H1 (cell line): ENCODE data around the gene LAMB1. TPM values are rescaled to one million over a fixed set of nuclear protein-coding genes. Genes with fewer than 3 reads are reported as not detected.

ENCODE experiments used
- CTCF ChIA-PET: fragments of 300-600 bp; sonication (Branson Sonifier 250); formaldehyde crosslinking; loops from one replicate; lab custom pipeline; 2021; ENCODE audit not compliant: partially characterized antibody; lab: Charles Lee
- POLR2A ChIA-PET: fragments of 300-600 bp; sonication (Branson Sonifier 250); formaldehyde crosslinking; loops from one replicate; lab custom pipeline; 2021; ENCODE audit warnings: inconsistent platforms; ENCODE audit not compliant: partially characterized antibody; lab: Charles Lee
- DNase-seq, 2 experiments: peaks; one replicate each; pipeline versions ENCODE4 v3.0.0 to v3.0.0-alpha.2; 2010 to 2022; ENCODE audit warnings: low spot score in 2 of 2, low read depth in 1 of 2, mixed read lengths in 1 of 2
- FAIRE-seq: peaks from 2 replicates; lab custom pipeline; 2011; peaks lifted over from hg19 to GRCh38; lab: Jason Lieb, UNC
- H2AFZ ChIP-seq: 2 replicates; pipeline ENCODE4 v1.8.1; 2012; ENCODE audit warnings: low read length, inconsistent platforms
- H2AK5ac ChIP-seq: 2 replicates; pipeline ENCODE4 v1.6.1; 2013; ENCODE audit warnings: low read depth, low read length
- H2BK120ac ChIP-seq: replicated peaks from 2 replicates; pipeline ENCODE3; 2013; ENCODE audit warnings: low read depth, low read length, inconsistent platforms
- H2BK12ac ChIP-seq: 2 replicates; pipeline ENCODE4 v1.6.1; 2013; ENCODE audit warnings: low read depth, low read length
- H2BK15ac ChIP-seq: 2 replicates; pipeline ENCODE4 v1.6.1; 2013; ENCODE audit warnings: low read length
- H2BK20ac ChIP-seq: 2 replicates; pipeline ENCODE4 v1.6.1; 2013; ENCODE audit warnings: low read length
- H2BK5ac ChIP-seq: 2 replicates; pipeline ENCODE4 v1.6.1; 2013; ENCODE audit warnings: low read depth, low read length
- H3K14ac ChIP-seq: 2 replicates; pipeline ENCODE4 v1.6.1; 2013; ENCODE audit warnings: inconsistent platforms; ENCODE audit not compliant: insufficient read length
- H3K18ac ChIP-seq: 2 replicates; pipeline ENCODE4 v1.6.1; 2013; ENCODE audit warnings: low read length; ENCODE audit errors: extremely low read depth
- H3K23ac ChIP-seq: 2 replicates; pipeline ENCODE4 v1.6.1; 2013; ENCODE audit warnings: inconsistent platforms; ENCODE audit not compliant: insufficient read length
- H3K23me2 ChIP-seq: 2 replicates; pipeline ENCODE4 v1.6.1; 2013; ENCODE audit warnings: low read depth, low read length
- H3K27ac ChIP-seq: 2 replicates; pipeline ENCODE4 v1.6.1; 2011; ENCODE audit warnings: low read depth, low read length, inconsistent platforms
- H3K27me3 ChIP-seq, 4 experiments: replicated peaks in 1 of 4; 1 replicate in 1 of 4; 2 replicates in 3 of 4; pipeline versions ENCODE4 v1.6.1 to v1.8.1; 2011 to 2013; ENCODE audit warnings: low read length in 3 of 4, mild to moderate bottlenecking in 3 of 4, inconsistent platforms in 2 of 4, mixed read lengths in 2 of 4, moderate library complexity in 1 of 4; ENCODE audit not compliant: control insufficient read depth in 3 of 4, insufficient read depth in 3 of 4; ENCODE audit errors: extremely low read depth in 1 of 4
- H3K36me3 ChIP-seq, 4 experiments: 2 replicates each; pipeline versions ENCODE4 v1.6.1 to v1.8.1; 2011 to 2013; ENCODE audit warnings: mild to moderate bottlenecking in 4 of 4, low read length in 3 of 4, moderate library complexity in 2 of 4, control low read depth in 1 of 4, inconsistent platforms in 1 of 4; ENCODE audit not compliant: insufficient read depth in 4 of 4, control insufficient read depth in 2 of 4
- H3K4ac ChIP-seq: replicated peaks from 2 replicates; pipeline ENCODE3; 2013; ENCODE audit warnings: low read length, low read depth, mixed read lengths, inconsistent platforms; ENCODE audit not compliant: insufficient read length
- H3K4me1 ChIP-seq, 4 experiments: replicated peaks in 1 of 4; 1 replicate in 1 of 4; 2 replicates in 3 of 4; pipeline versions ENCODE4 v1.6.1 to v1.8.1; 2011 to 2013; ENCODE audit warnings: low read length in 3 of 4, inconsistent platforms in 2 of 4, mixed read lengths in 1 of 4; ENCODE audit not compliant: insufficient read depth in 4 of 4, control insufficient read depth in 3 of 4
- H3K4me2 ChIP-seq, 2 experiments: 2 replicates each; pipeline versions ENCODE4 v1.6.1 to v1.8.1; 2011 to 2013; ENCODE audit warnings: low read depth in 2 of 2, low read length in 2 of 2, control low read depth in 1 of 2, inconsistent platforms in 1 of 2, mild to moderate bottlenecking in 1 of 2; ENCODE audit not compliant: insufficient read depth in 1 of 2
- H3K4me3 ChIP-seq, 4 experiments: fragments of 200-600, 300-600 bp in 1 of 4; sonication (generic), shearing (Covaris generic), sonication (Bioruptor Twin) in 1 of 4; 2 replicates each; pipeline versions ENCODE4 v1.5.1 to v1.8.1; 2011 to 2016; ENCODE audit warnings: low read length in 4 of 4, low read depth in 3 of 4, control low read depth in 2 of 4, inconsistent platforms in 2 of 4, mild to moderate bottlenecking in 2 of 4, mixed read lengths in 1 of 4, moderate library complexity in 1 of 4; ENCODE audit not compliant: insufficient read depth in 2 of 4; ENCODE audit errors: extremely low read depth in 1 of 4
- H3K56ac ChIP-seq: replicated peaks from 2 replicates; pipeline ENCODE3; 2013; ENCODE audit warnings: low read depth, mild to moderate bottlenecking, mixed read lengths, low read length, inconsistent platforms; ENCODE audit not compliant: insufficient read length
- H3K79me1 ChIP-seq: 2 replicates; pipeline ENCODE4 v1.6.1; 2013; ENCODE audit warnings: low read depth, low read length, control low read depth
- H3K79me2 ChIP-seq, 2 experiments: 2 replicates each; pipeline versions ENCODE4 v1.6.1 to v1.8.1; 2012 to 2013; ENCODE audit warnings: low read length in 2 of 2, mild to moderate bottlenecking in 2 of 2, inconsistent platforms in 1 of 2; ENCODE audit not compliant: insufficient read depth in 2 of 2, control insufficient read depth in 1 of 2
- H3K9ac ChIP-seq, 4 experiments: replicated peaks in 1 of 4; 1 replicate in 1 of 4; 2 replicates in 3 of 4; pipeline versions ENCODE4 v1.6.1 to v1.8.1; 2011 to 2013; ENCODE audit warnings: low read depth in 3 of 4, low read length in 3 of 4, control low read depth in 2 of 4, mild to moderate bottlenecking in 2 of 4, moderate library complexity in 2 of 4, inconsistent platforms in 1 of 4; ENCODE audit errors: extremely low read depth in 1 of 4
- H3K9me3 ChIP-seq, 2 experiments: 2 replicates each; pipeline versions ENCODE4 v1.6.1 to v1.8.1; 2012 to 2013; ENCODE audit warnings: mild to moderate bottlenecking in 2 of 2, moderate library complexity in 2 of 2, control low read depth in 1 of 2, inconsistent platforms in 1 of 2, low read depth in 1 of 2, low read length in 1 of 2, mixed read lengths in 1 of 2; ENCODE audit not compliant: insufficient read depth in 2 of 2
- H4K20me1 ChIP-seq, 2 experiments: replicated peaks in 1 of 2; 2 replicates each; pipeline versions ENCODE3 to v1.8.1; 2011 to 2013; ENCODE audit warnings: inconsistent platforms in 2 of 2, low read length in 2 of 2, mild to moderate bottlenecking in 1 of 2; ENCODE audit not compliant: insufficient read depth in 2 of 2, control insufficient read depth in 1 of 2
- H4K5ac ChIP-seq: 2 replicates; pipeline ENCODE4 v1.6.1; 2013; ENCODE audit warnings: low read length, low read depth, mixed read lengths, inconsistent platforms; ENCODE audit not compliant: insufficient read length
- H4K8ac ChIP-seq: 2 replicates; pipeline ENCODE4 v1.8.0; 2013; ENCODE audit warnings: mild to moderate bottlenecking, moderate library complexity, low read length, inconsistent platforms; ENCODE audit not compliant: insufficient read depth; ENCODE audit errors: extremely low read depth
- H4K91ac ChIP-seq: replicated peaks from 2 replicates; pipeline ENCODE3; 2013; ENCODE audit warnings: low read length, mixed read lengths, inconsistent platforms; ENCODE audit not compliant: insufficient read length
- KDM4A ChIP-seq: IDR thresholded peaks from one replicate; pipeline ENCODE4 v1.7.1; 2012; ENCODE audit warnings: low read depth, mild to moderate bottlenecking, moderate library complexity, low read length, inconsistent platforms; ENCODE audit not compliant: severe bottlenecking
- SIN3A ChIP-seq, 2 experiments: IDR thresholded peaks in 1 of 2; conservative IDR thresholded peaks in 1 of 2; 2 replicates each; pipeline ENCODE4 v1.6.1; 2011 to 2012; ENCODE audit warnings: low read length in 2 of 2, improper control_type of control experiment in 1 of 2, low read depth in 1 of 2, mild to moderate bottlenecking in 1 of 2
- TCF12 ChIP-seq: IDR thresholded peaks from 2 replicates; pipeline ENCODE4 v1.6.1; 2011; ENCODE audit warnings: low read depth, mild to moderate bottlenecking, low read length
- WGBS, 2 experiments: shearing (Covaris generic) in 1 of 2; methylation state at CpG; one replicate each; pipeline versions ENCODE4 v1.1.6 to v1.1.7; 2013 to 2015; ENCODE audit warnings: low lambda C conversion rate in 2 of 2, mixed read lengths in 2 of 2, inconsistent platforms in 1 of 2, low coverage in 1 of 2, missing lambda C conversion rate in 1 of 2; ENCODE audit not compliant: insufficient replicate concordance in 2 of 2, insufficient coverage in 1 of 2, insufficient read length in 1 of 2; ENCODE audit errors: extremely low coverage in 1 of 2, missing lambda C conversion rate in 1 of 2; 5-methylcytosine and 5-hydroxymethylcytosine counted together
- polyA plus RNA-seq, 7 experiments: library from polyadenylated mRNA; depleted of rRNA in 3 of 7; stranded (reverse) in 5 of 7; unstranded in 2 of 7; fragments of >200 nt in 5 of 7; fragments of 200-250 nt in 2 of 7; gene quantifications; 1 replicate in 5 of 7; 2 replicates in 1 of 7; 4 replicates in 1 of 7; pipeline versions ENCODE4 v1.2.1 to v1.2.3, GENCODE V29; 2011 to 2013; ENCODE audit warnings: missing spikeins in 2 of 7, mixed read lengths in 2 of 7
- total RNA-seq: library from RNA; stranded (reverse); fragmentation: NEBNext Ultra II Directional; extraction: Animal tissue kit (Norgen Biotek cat#: 25700); gene quantifications from 2 replicates; pipeline ENCODE4 v1.2.1, GENCODE V29; 2021

LAMB1 gene
- total and polyA plus RNA-seq, 2 of the 8 experiments (the other 6 are each of a cell fraction or from before 2014, with no cell fraction given) = 31.9 to 38.5 TPM

DNA sequence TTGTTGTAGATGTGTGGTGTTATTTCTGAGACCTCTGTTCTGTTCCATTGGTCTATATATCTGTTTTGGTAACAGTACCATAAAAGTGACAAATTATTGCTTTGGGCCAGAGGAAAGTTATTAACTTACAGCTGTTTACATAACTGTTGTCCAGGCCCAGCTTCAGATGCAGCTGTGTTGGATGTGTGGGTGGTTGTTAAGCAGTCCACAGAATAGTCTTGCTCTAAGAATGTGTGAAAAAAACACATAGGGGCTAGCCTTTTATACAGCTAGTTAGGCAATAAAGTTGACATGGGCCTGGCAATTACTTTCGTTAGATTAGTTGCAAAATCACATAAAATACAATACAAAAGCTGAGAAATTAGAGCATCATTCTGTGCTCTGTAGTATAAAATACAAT lies 80.1 kb downstream of the LAMB1 start:
- no peaks in the 10 kb centered on the region for H3K4me1 ChIP-seq
- no peak overlapping the region for H2BK12ac ChIP-seq
- H3K36me3 ChIP-seq = peaks cover 5 to 73% (median 13%) of the 10 kb centered on the region in 4 experiments
- H2BK120ac ChIP-seq = no peak overlapping the region
- no peaks in the 10 kb centered on the region for H3K27me3 ChIP-seq
- H3K18ac ChIP-seq = no peak overlapping the region
- H3K56ac ChIP-seq = no peak overlapping the region
- H2BK5ac ChIP-seq = no peak overlapping the region
- H2AFZ ChIP-seq = no peak overlapping the region
- no peak overlapping the region for H3K27ac ChIP-seq
- TF ChIP-seq KDM4A (no peak), SIN3A (conservative IDR thresholded peaks at IDR 0.05 in 1 of 2, IDR thresholded peaks at IDR 0.05 in 1 of 2; ENCODE audit: low read depth in 1 of 2, low read length in 2 of 2) (no peak), TCF12 (no peak)
- H3K14ac ChIP-seq = no peak overlapping the region
- CTCF ChIA-PET = interaction anchor here (0.9 to 2.4 kb wide), 4 partner anchors 31 to 223 kb away, joined by 4 to 8 read pairs (median 6); no protein-coding TSS in a partner anchor
- H2AK5ac ChIP-seq = no peak overlapping the region
- no peak overlapping the region for H4K5ac ChIP-seq
- WGBS, 2 experiments = 91% methylated on average over 1 of the region's 1 CpG; no CpG with 5 or more reads in 1 of the 2 experiments
- POLR2A ChIA-PET = interaction anchor here (1.1 kb wide), 1 partner anchor 78 kb away, joined by 4 read pairs; no protein-coding TSS in a partner anchor
- H3K4ac ChIP-seq = no peak overlapping the region
- no peak overlapping the region for H3K4me3 ChIP-seq
- H2BK15ac ChIP-seq = no peak overlapping the region
- H3K79me1 ChIP-seq = no peaks in the 10 kb centered on the region
- FAIRE-seq (no peak), DNase-seq (no peak)
- no peak overlapping the region for H4K91ac ChIP-seq
- no peaks in the 10 kb centered on the region for H3K9me3 ChIP-seq
- H2BK20ac ChIP-seq = no peak overlapping the region
- no peak overlapping the region for H3K9ac ChIP-seq
- no peak overlapping the region for H4K8ac ChIP-seq
- H4K20me1 ChIP-seq = peaks cover 0 to 2% of the 10 kb centered on the region in 2 experiments
- H3K4me2 ChIP-seq = no peak overlapping the region
- no peaks in the 10 kb centered on the region for H3K23me2 ChIP-seq
- no peak overlapping the region for H3K23ac ChIP-seq
- no peaks in the 10 kb centered on the region for H3K79me2 ChIP-seq
